GM12878 (cell line): ENCODE measurements around the gene DAAM1. TPM values are rescaled to one million over a fixed set of nuclear protein-coding genes. Genes with fewer than 3 reads are reported as not detected.

Experiments used
- ATAC-seq: fragments of 200-7000 bp; cut with Tn5 transposase; 3 replicates; pipeline ENCODE4 v1.9.1; 2020; ENCODE audit warnings: mild to moderate bottlenecking, moderate library complexity
- BruUV-seq: library from RNA; stranded (reverse); fragments of 400-500 nt; replicated peaks from 2 replicates; lab custom pipeline; 2021; lab: Mats Ljungman, UMichigan
- CTCF ChIA-PET: fragments of 300-600 bp; sonication (Branson Sonifier 250); formaldehyde crosslinking; extraction: SDS; loops from one replicate; lab custom pipeline; 2021; ENCODE audit warnings: inconsistent platforms; lab: Yijun Ruan, JAX
- POLR2A ChIA-PET: fragments of 350-600 bp; formaldehyde crosslinking; extraction: SDS; loops from one replicate; lab custom pipeline; 2021; ENCODE audit warnings: inconsistent platforms; lab: Charles Lee
- RAD21 ChIA-PET: fragments of 300-600 bp; sonication (Branson Sonifier 250); formaldehyde crosslinking; loops from one replicate; lab custom pipeline; 2023; ENCODE audit warnings: antibody characterized with exemption; ENCODE audit not compliant: unreplicated experiment; lab: Charles Lee
- SMC1A ChIA-PET: fragments of 300-600 bp; sonication (Branson Sonifier 250); formaldehyde crosslinking; loops from one replicate; lab custom pipeline; 2023; ENCODE audit not compliant: unreplicated experiment, uncharacterized antibody; lab: Charles Lee
- DNase-seq: peaks from one replicate; pipeline ENCODE4 v3.0.0-alpha.2; 2011; ENCODE audit warnings: low read depth, low spot score
- FAIRE-seq: peaks from 3 replicates; lab custom pipeline; 2011; peaks lifted over from hg19 to GRCh38; lab: Jason Lieb, UNC
- H2AFZ ChIP-seq: 2 replicates; pipeline ENCODE4 v1.6.0; 2011; ENCODE audit warnings: low read depth, low read length, control low read depth; ENCODE audit not compliant: control insufficient read depth
- H3K27ac ChIP-seq: 2 replicates; pipeline ENCODE4 v1.5.1; 2011; ENCODE audit warnings: control low read depth; ENCODE audit not compliant: control insufficient read depth, insufficient read depth
- H3K27me3 ChIP-seq, 2 experiments: replicated peaks in 1 of 2; 2 replicates each; pipeline versions ENCODE4 v1.6.0 to v1.6.1; 2011; ENCODE audit warnings: low read length in 1 of 2; ENCODE audit not compliant: control insufficient read depth in 2 of 2, insufficient read depth in 2 of 2
- H3K36me3 ChIP-seq, 2 experiments: 2 replicates each; pipeline ENCODE4 v1.5.1; 2011; ENCODE audit warnings: low read length in 1 of 2; ENCODE audit not compliant: control insufficient read depth in 2 of 2, insufficient read depth in 2 of 2
- H3K4me1 ChIP-seq: 2 replicates; pipeline ENCODE4 v1.6.1; 2011; ENCODE audit warnings: mild to moderate bottlenecking, low read length, moderate library complexity, mixed read lengths; ENCODE audit not compliant: control insufficient read depth, insufficient read depth
- H3K4me2 ChIP-seq: 2 replicates; pipeline ENCODE4 v1.6.0; 2011; ENCODE audit warnings: control low read depth; ENCODE audit not compliant: control insufficient read depth, insufficient read depth
- H3K4me3 ChIP-seq: fragments of 200-600 bp; sonication (generic); 2 replicates; pipeline ENCODE4 v1.5.1; 2016
- H3K79me2 ChIP-seq: 2 replicates; pipeline ENCODE4 v1.6.0; 2011; ENCODE audit warnings: low read length; ENCODE audit not compliant: control insufficient read depth, insufficient read depth
- H3K9ac ChIP-seq: 2 replicates; pipeline ENCODE4 v1.8.0; 2011; ENCODE audit warnings: low read length, control low read depth, mixed read lengths; ENCODE audit not compliant: control insufficient read depth, insufficient read depth
- H3K9me3 ChIP-seq: replicated peaks from 3 replicates; pipeline ENCODE4 v1.5.1; 2011; ENCODE audit warnings: mild to moderate bottlenecking, low read length; ENCODE audit not compliant: control insufficient read depth, insufficient read depth
- H4K20me1 ChIP-seq: 2 replicates; pipeline ENCODE4 v1.6.0; 2011; ENCODE audit not compliant: control insufficient read depth, insufficient read depth
- ATF3 ChIP-seq: IDR thresholded peaks from 2 replicates; pipeline ENCODE4 v1.6.1; 2011; ENCODE audit warnings: low read depth, mild to moderate bottlenecking, low read length, moderate library complexity, borderline replicate concordance; ENCODE audit errors: extremely low read depth
- BMI1 ChIP-seq: fragments of 450-650 bp; IDR thresholded peaks from 2 replicates; pipeline ENCODE4 v1.6.1; 2016; ENCODE audit warnings: mild to moderate bottlenecking, moderate library complexity, borderline replicate concordance
- CBFB ChIP-seq: IDR thresholded peaks from 2 replicates; pipeline ENCODE4 v1.6.1; 2016; ENCODE audit warnings: antibody characterized with exemption, low read depth
- CBX5 ChIP-seq: sonication (generic); IDR thresholded peaks from 2 replicates; pipeline ENCODE4 v1.6.1; 2016; ENCODE audit warnings: low read depth, moderate library complexity, mild to moderate bottlenecking, inconsistent platforms
- CHD2 ChIP-seq: IDR thresholded peaks from 2 replicates; pipeline ENCODE4 v1.6.1; 2011; ENCODE audit warnings: low read depth, low read length, improper control_type of control experiment, borderline replicate concordance
- HCFC1 ChIP-seq: fragments of 150-350 bp; IDR thresholded peaks from 2 replicates; pipeline ENCODE4 v1.6.1; 2014; ENCODE audit warnings: low read length
- HDAC6 ChIP-seq: fragments of 200-600 bp; sonication (generic); IDR thresholded peaks from one replicate; pipeline ENCODE4 v1.8.0; 2017; ENCODE audit warnings: antibody characterized with exemption; ENCODE audit not compliant: unreplicated experiment
- JUND ChIP-seq: IDR thresholded peaks from 2 replicates; pipeline ENCODE4 v1.6.1; 2012; ENCODE audit warnings: low read depth, mild to moderate bottlenecking, low read length, improper control_type of control experiment, moderate library complexity
- KAT2A ChIP-seq: conservative IDR thresholded peaks from 2 replicates; pipeline ENCODE4 v1.6.1; 2011; ENCODE audit warnings: low read depth, low read length; ENCODE audit not compliant: control insufficient read depth
- POU2F2 ChIP-seq: IDR thresholded peaks from 3 replicates; pipeline ENCODE4 v1.6.1; 2011; ENCODE audit warnings: low read depth, mild to moderate bottlenecking, low read length, borderline replicate concordance
- RCOR1 ChIP-seq: conservative IDR thresholded peaks from 2 replicates; pipeline ENCODE4 v1.6.1; 2012; ENCODE audit warnings: low read depth, low read length, improper control_type of control experiment
- SP1 ChIP-seq: IDR thresholded peaks from one replicate; pipeline ENCODE4 v1.6.1; 2011; ENCODE audit warnings: low read depth, low read length
- SREBF2 ChIP-seq: IDR thresholded peaks from 2 replicates; pipeline ENCODE4 v1.6.1; 2012; ENCODE audit warnings: mild to moderate bottlenecking, low read length
- WRNIP1 ChIP-seq: IDR thresholded peaks from 2 replicates; pipeline ENCODE4 v1.6.1; 2011; ENCODE audit warnings: low read depth, low read length, improper control_type of control experiment, borderline replicate concordance
- ZBTB4 ChIP-seq: fragments of 450-650 bp; formaldehyde crosslinking; IDR thresholded peaks from 2 replicates; pipeline ENCODE4 v1.4.0; 2022; ENCODE audit warnings: mild to moderate bottlenecking, moderate library complexity
- ZNF274 ChIP-seq: IDR thresholded peaks from one replicate; pipeline ENCODE4 v1.8.0; 2011; ENCODE audit not compliant: insufficient read length, insufficient read depth
- ZSCAN29 ChIP-seq: fragments of 450-650 bp; IDR thresholded peaks from 2 replicates; pipeline ENCODE4 v1.6.1; 2017; ENCODE audit warnings: mild to moderate bottlenecking, moderate library complexity
- WGBS: methylation state at CpG from one replicate; pipeline ENCODE4 v1.1.6; 2016; ENCODE audit warnings: low lambda C conversion rate; ENCODE audit not compliant: insufficient replicate concordance, insufficient coverage; ENCODE audit errors: missing lambda C conversion rate; 5-methylcytosine and 5-hydroxymethylcytosine counted together
- in situ Hi-C: fragments of 300-500 bp; cut with MboI; formaldehyde crosslinking; loops from 9 replicates; pipeline ENCODE4 v1.14.3; 2018; ENCODE audit warnings: mixed read lengths
- intact Hi-C: fragments of 100-400 bp; cut with micrococcal nuclease; formaldehyde crosslinking; loops from one replicate; pipeline ENCODE4 v1.14.2; 2022; ENCODE audit not compliant: unreplicated experiment
- polyA plus RNA-seq, 11 experiments: library from polyadenylated mRNA; depleted of rRNA in 4 of 11; unstranded in 6 of 11; stranded (reverse) in 5 of 11; fragments of >200 nt; fragmentation: Nextera tagmentation in 4 of 11; fragmentation: Illumina TruSeq in 1 of 11; extraction: Ambion mirVana in 4 of 11; extraction: Trizol in 1 of 11; gene quantifications; 1 replicate in 1 of 11; 2 replicates in 10 of 11; pipeline versions ENCODE4 v1.2.1 to v1.2.3, GENCODE V29; 2011 to 2016; ENCODE audit warnings: inconsistent platforms in 2 of 11, missing spikeins in 2 of 11, low read depth in 1 of 11
- total RNA-seq, 4 experiments: library from RNA; depleted of rRNA in 3 of 4; stranded (reverse); fragments of >200 nt in 3 of 4; fragmentation: Illumina TruSeq in 1 of 4; extraction: Trizol in 1 of 4; gene quantifications; 2 replicates each; pipeline versions ENCODE4 v1.2.1 to v1.2.3, GENCODE V29; 2013 to 2021
- TF ChIP-seq, protein P1 (sequence below): IDR thresholded peaks from 2 replicates; pipeline ENCODE4 v1.6.1; 2011; ENCODE audit warnings: mild to moderate bottlenecking, low read depth, low read length, moderate library complexity; ENCODE audit not compliant: insufficient replicate concordance

The DAAM1 gene
- total and polyA plus RNA-seq, 10 of the 15 experiments (the other 5 are each of a cell fraction or from before 2014, with no cell fraction given) = 13.8 to 32.4 (median 24.2) TPM

DNA sequence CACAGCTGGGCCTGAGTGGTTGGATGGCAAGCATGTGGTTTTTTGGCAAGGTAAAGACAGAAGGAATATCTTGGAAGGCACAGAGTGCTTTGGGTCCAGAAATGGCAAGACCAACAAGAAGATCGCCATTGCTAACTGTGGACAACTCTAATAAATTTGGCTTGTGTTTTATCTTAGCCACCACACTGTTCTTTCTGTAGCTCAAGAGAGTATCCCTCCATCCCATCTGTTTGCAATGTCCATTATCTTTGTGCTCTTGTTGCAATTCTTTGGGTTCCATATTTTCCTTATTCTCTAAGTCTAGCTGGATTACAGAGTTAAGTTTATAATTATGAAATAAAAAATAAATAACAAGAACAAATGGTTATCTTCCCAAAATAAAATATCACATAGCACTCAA is 6.7 kb upstream of the DAAM1 start:
- ChIA-PET CTCF (interaction anchor here (0.9 to 1.0 kb wide), 2 partner anchors 187 to 262 kb away, joined by 3 read pairs; no protein-coding TSS in a partner anchor), SMC1A (interaction anchor here (0.9 kb wide), 1 partner anchor 58 kb away, joined by 3 read pairs; no protein-coding TSS in a partner anchor), RAD21 (no interaction called here), POLR2A (interaction anchor here (1.0 kb wide), 1 partner anchor 16 kb away, joined by 3 read pairs; no protein-coding TSS in a partner anchor)
- Histone ChIP-seq H3K4me1 (peaks cover 3% of the 10 kb centered on the region; the same call in 1 of the 2 replicates), H3K27ac (no peak overlapping the region), H4K20me1 (no peaks in the 10 kb centered on the region), H3K4me3 (no peak overlapping the region), H2AFZ (no peak overlapping the region), H3K9me3 (no peaks in the 10 kb centered on the region), H3K27me3 (no peaks in the 10 kb centered on the region), H3K9ac (no peak overlapping the region), H3K79me2 (no peaks in the 10 kb centered on the region), H3K36me3 (no peaks in the 10 kb centered on the region), H3K4me2 (no peak overlapping the region)
- ATAC-seq (no peak), FAIRE-seq (no peak), DNase-seq (no peak)
- TF ChIP-seq SREBF2 (no peak), KAT2A (no peak), ZBTB4 (no peak), HDAC6 (no peak), CHD2 (no peak), ZNF274 (no peak), BMI1 (no peak), RCOR1 (no peak), JUND (no peak), CBX5 (no peak), CBFB (no peak), WRNIP1 (no peak), HCFC1 (no peak), ATF3 (no peak), SP1 (no peak), POU2F2 (no peak), ZSCAN29 (no peak)
- TF ChIP-seq, protein P1, sequence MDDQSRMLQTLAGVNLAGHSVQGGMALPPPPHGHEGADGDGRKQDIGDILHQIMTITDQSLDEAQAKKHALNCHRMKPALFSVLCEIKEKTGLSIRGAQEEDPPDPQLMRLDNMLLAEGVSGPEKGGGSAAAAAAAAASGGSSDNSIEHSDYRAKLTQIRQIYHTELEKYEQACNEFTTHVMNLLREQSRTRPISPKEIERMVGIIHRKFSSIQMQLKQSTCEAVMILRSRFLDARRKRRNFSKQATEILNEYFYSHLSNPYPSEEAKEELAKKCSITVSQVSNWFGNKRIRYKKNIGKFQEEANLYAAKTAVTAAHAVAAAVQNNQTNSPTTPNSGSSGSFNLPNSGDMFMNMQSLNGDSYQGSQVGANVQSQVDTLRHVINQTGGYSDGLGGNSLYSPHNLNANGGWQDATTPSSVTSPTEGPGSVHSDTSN = no peak
- 100% methylated on average over 1 of the region's 1 CpG for WGBS
- in situ Hi-C loops = no loop called here
- BruUV-seq = no TSS peak
- intact Hi-C loops = no loop called here
